ENCODE data around the gene VPS13D. TPM values are rescaled to one million over a fixed set of nuclear protein-coding genes. Genes with fewer than 3 reads are reported as not detected.

The VPS13D gene
- total RNA-seq, 2 experiments from 2014 or later: 52.6 to 53.3 TPM

- ATAC-seq (ENCODE audit: low read depth) (no peak), DNase-seq (no peak)
- Mint-ChIP-seq H3K9me3 (no peaks in the 10 kb centered on the region), H3K27ac (no peak overlapping the region), H3K4me1 (peaks cover 7% of the 10 kb centered on the region), H3K36me3 (peaks cover 9% of the 10 kb centered on the region), H3K27me3 (no peaks in the 10 kb centered on the region), H3K4me3 (no peak overlapping the region)
- POLR2A ChIA-PET: interaction anchor here (1.2 kb wide), 1 partner anchor 46 kb away, joined by 4 read pairs; no protein-coding TSS in a partner anchor
Measured at GRCh38 chr1:12255913-12256312, 26.1 kb downstream of the VPS13D start.

GRCh38 chr1:12258272-12258671, 28.4 kb downstream of the VPS13D start:
- POLR2A ChIA-PET: no interaction called here
- Mint-ChIP-seq H3K4me1 (peaks cover 7% of the 10 kb centered on the region), H3K9me3 (no peaks in the 10 kb centered on the region), H3K27ac (no peak overlapping the region), H3K36me3 (peaks cover 22% of the 10 kb centered on the region), H3K4me3 (no peak overlapping the region), H3K27me3 (no peaks in the 10 kb centered on the region)
- DNase-seq (no peak), ATAC-seq (ENCODE audit: low read depth) (no peak)

- H3K27me3 Mint-ChIP-seq: no peaks in the 10 kb centered on the region
- POLR2A ChIA-PET: no interaction called here
- H3K36me3 Mint-ChIP-seq: peaks cover 27% of the 10 kb centered on the region
- peaks cover 16% of the 10 kb centered on the region for H3K4me1 Mint-ChIP-seq
- DNase-seq (no peak), ATAC-seq (ENCODE audit: low read depth) (no peak)
- H3K4me3 Mint-ChIP-seq: no peak overlapping the region
- no peaks in the 10 kb centered on the region for H3K9me3 Mint-ChIP-seq
- H3K27ac Mint-ChIP-seq: no peak overlapping the region
Measured at GRCh38 chr1:12269351-12269750, 39.5 kb downstream of the VPS13D start.

GRCh38 chr1:12271033-12271432, 41.2 kb downstream of the VPS13D start:
- H3K27ac Mint-ChIP-seq: no peak overlapping the region
- no peak overlapping the region for H3K4me3 Mint-ChIP-seq
- POLR2A ChIA-PET: no interaction called here
- H3K36me3 Mint-ChIP-seq: peaks cover 21% of the 10 kb centered on the region
- no peaks in the 10 kb centered on the region for H3K27me3 Mint-ChIP-seq
- DNase-seq: no peak
- H3K4me1 Mint-ChIP-seq: peaks cover 9% of the 10 kb centered on the region
- ATAC-seq (ENCODE audit: low read depth): no peak
- no peaks in the 10 kb centered on the region for H3K9me3 Mint-ChIP-seq

- H3K4me3 Mint-ChIP-seq: no peak overlapping the region
- peaks cover 27% of the 10 kb centered on the region for H3K36me3 Mint-ChIP-seq
- no peak overlapping the region for H3K27ac Mint-ChIP-seq
- H3K27me3 Mint-ChIP-seq: no peaks in the 10 kb centered on the region
- DNase-seq: no peak
- H3K4me1 Mint-ChIP-seq: peaks cover 4% of the 10 kb centered on the region
- H3K9me3 Mint-ChIP-seq: no peaks in the 10 kb centered on the region
- POLR2A ChIA-PET: no interaction called here
- no peak for ATAC-seq (ENCODE audit: low read depth)
Measured at GRCh38 chr1:12272770-12273169, 42.9 kb downstream of the VPS13D start.

- H3K9me3 Mint-ChIP-seq: no peaks in the 10 kb centered on the region
- no peak overlapping the region for H3K4me3 Mint-ChIP-seq
- peak overlapping the region; percentile 9 for H3K27ac Mint-ChIP-seq
- peaks cover 4% of the 10 kb centered on the region for H3K4me1 Mint-ChIP-seq
- POLR2A ChIA-PET: no interaction called here
- ATAC-seq (ENCODE audit: low read depth): no peak
- H3K27me3 Mint-ChIP-seq: no peaks in the 10 kb centered on the region
- DNase-seq: peak; percentile 56
- H3K36me3 Mint-ChIP-seq: peaks cover 30% of the 10 kb centered on the region
Measured at GRCh38 chr1:12275370-12275769, 45.5 kb downstream of the VPS13D start.

- POLR2A ChIA-PET: no interaction called here
- H3K27ac Mint-ChIP-seq: no peak overlapping the region
- no peaks in the 10 kb centered on the region for H3K9me3 Mint-ChIP-seq
Measured at GRCh38 chr1:12276225-12276624, 46.4 kb downstream of the VPS13D start.

GRCh38 chr1:12279003-12279402, 49.2 kb downstream of the VPS13D start:
- POLR2A ChIA-PET: no interaction called here

More at GRCh38 chr1:12276225-12276624, 46.4 kb downstream of the VPS13D start:
- Mint-ChIP-seq H3K4me1 (peaks cover 4% of the 10 kb centered on the region), H3K4me3 (no peak overlapping the region), H3K36me3 (peaks cover 31% of the 10 kb centered on the region), H3K27me3 (no peaks in the 10 kb centered on the region)
- ATAC-seq (ENCODE audit: low read depth): no peak
- DNase-seq: no peak

GRCh38 chr1:12279728-12280464, 50.1 kb downstream of the VPS13D start:
- DNase-seq (no peak), ATAC-seq (ENCODE audit: low read depth) (no peak)
- Mint-ChIP-seq H3K4me1 (no peaks in the 10 kb centered on the region), H3K4me3 (no peak overlapping the region), H3K9me3 (no peaks in the 10 kb centered on the region), H3K27me3 (no peaks in the 10 kb centered on the region), H3K36me3 (peaks cover 32% of the 10 kb centered on the region), H3K27ac (no peak overlapping the region)
- POLR2A ChIA-PET: no interaction called here

More at GRCh38 chr1:12279003-12279402, 49.2 kb downstream of the VPS13D start:
- DNase-seq (no peak), ATAC-seq (ENCODE audit: low read depth) (no peak)
- Mint-ChIP-seq H3K4me3 (no peak overlapping the region), H3K27ac (no peak overlapping the region), H3K9me3 (no peaks in the 10 kb centered on the region), H3K27me3 (no peaks in the 10 kb centered on the region), H3K4me1 (no peaks in the 10 kb centered on the region), H3K36me3 (peaks cover 27% of the 10 kb centered on the region)

- ATAC-seq (ENCODE audit: low read depth) (no peak), DNase-seq (no peak)
- H3K4me3 Mint-ChIP-seq: no peak overlapping the region
- H3K9me3 Mint-ChIP-seq: no peaks in the 10 kb centered on the region
- POLR2A ChIA-PET: no interaction called here
- no peaks in the 10 kb centered on the region for H3K27me3 Mint-ChIP-seq
- H3K36me3 Mint-ChIP-seq: peaks cover 32% of the 10 kb centered on the region
- H3K27ac Mint-ChIP-seq: no peak overlapping the region
- H3K4me1 Mint-ChIP-seq: peaks cover 4% of the 10 kb centered on the region
Measured at GRCh38 chr1:12282142-12282541, 52.3 kb downstream of the VPS13D start.

GRCh38 chr1:12284486-12284885, 54.7 kb downstream of the VPS13D start:
- peaks cover 28% of the 10 kb centered on the region for H3K36me3 Mint-ChIP-seq
- DNase-seq: no peak
- no peak overlapping the region for H3K4me3 Mint-ChIP-seq
- no peaks in the 10 kb centered on the region for H3K9me3 Mint-ChIP-seq
- H3K4me1 Mint-ChIP-seq: peaks cover 10% of the 10 kb centered on the region
- no peak for ATAC-seq (ENCODE audit: low read depth)
- H3K27ac Mint-ChIP-seq: no peak overlapping the region
- POLR2A ChIA-PET: no interaction called here
- no peaks in the 10 kb centered on the region for H3K27me3 Mint-ChIP-seq

- Mint-ChIP-seq H3K36me3 (peaks cover 29% of the 10 kb centered on the region), H3K27ac (no peak overlapping the region)
Measured at GRCh38 chr1:12285496-12286143, 55.8 kb downstream of the VPS13D start.

GRCh38 chr1:12287869-12288268, 58.0 kb downstream of the VPS13D start:
- Mint-ChIP-seq H3K27me3 (no peaks in the 10 kb centered on the region), H3K27ac (no peak overlapping the region)

More at GRCh38 chr1:12285496-12286143, 55.8 kb downstream of the VPS13D start:
- Mint-ChIP-seq H3K4me1 (peaks cover 10% of the 10 kb centered on the region), H3K27me3 (no peaks in the 10 kb centered on the region), H3K4me3 (no peak overlapping the region), H3K9me3 (no peaks in the 10 kb centered on the region)
- no peak for ATAC-seq (ENCODE audit: low read depth)
- no peak for DNase-seq
- POLR2A ChIA-PET: no interaction called here

GRCh38 chr1:12290828-12291227, 61.0 kb downstream of the VPS13D start:
- H3K4me1 Mint-ChIP-seq: peaks cover 16% of the 10 kb centered on the region
- DNase-seq (no peak), ATAC-seq (ENCODE audit: low read depth) (no peak)
- H3K36me3 Mint-ChIP-seq: peaks cover 27% of the 10 kb centered on the region
- POLR2A ChIA-PET: no interaction called here
- H3K9me3 Mint-ChIP-seq: no peaks in the 10 kb centered on the region
- no peaks in the 10 kb centered on the region for H3K27me3 Mint-ChIP-seq
- H3K4me3 Mint-ChIP-seq: no peak overlapping the region
- H3K27ac Mint-ChIP-seq: no peak overlapping the region

More at GRCh38 chr1:12287869-12288268, 58.0 kb downstream of the VPS13D start:
- Mint-ChIP-seq H3K4me1 (peaks cover 10% of the 10 kb centered on the region), H3K36me3 (peaks cover 22% of the 10 kb centered on the region), H3K9me3 (no peaks in the 10 kb centered on the region), H3K4me3 (no peak overlapping the region)
- POLR2A ChIA-PET: no interaction called here
- no peak for DNase-seq
- ATAC-seq (ENCODE audit: low read depth): no peak

Measured in activated naive CD8-positive, alpha-beta T cell treated with anti-CD3 and anti-CD28 coated beads, Interleukin-2, amount 10 ng/mL, durations not matched to agents 7 days and 5 days (primary cell).